Activated gamma-delta T cell (primary cell): Measurements from ENCODE around the gene GDPD3.

ENCODE experiments used
- DNase-seq: peaks from one replicate; lab custom pipeline; 2025; lab: John Stamatoyannopoulos, UW

Gene GDPD3

DNA sequence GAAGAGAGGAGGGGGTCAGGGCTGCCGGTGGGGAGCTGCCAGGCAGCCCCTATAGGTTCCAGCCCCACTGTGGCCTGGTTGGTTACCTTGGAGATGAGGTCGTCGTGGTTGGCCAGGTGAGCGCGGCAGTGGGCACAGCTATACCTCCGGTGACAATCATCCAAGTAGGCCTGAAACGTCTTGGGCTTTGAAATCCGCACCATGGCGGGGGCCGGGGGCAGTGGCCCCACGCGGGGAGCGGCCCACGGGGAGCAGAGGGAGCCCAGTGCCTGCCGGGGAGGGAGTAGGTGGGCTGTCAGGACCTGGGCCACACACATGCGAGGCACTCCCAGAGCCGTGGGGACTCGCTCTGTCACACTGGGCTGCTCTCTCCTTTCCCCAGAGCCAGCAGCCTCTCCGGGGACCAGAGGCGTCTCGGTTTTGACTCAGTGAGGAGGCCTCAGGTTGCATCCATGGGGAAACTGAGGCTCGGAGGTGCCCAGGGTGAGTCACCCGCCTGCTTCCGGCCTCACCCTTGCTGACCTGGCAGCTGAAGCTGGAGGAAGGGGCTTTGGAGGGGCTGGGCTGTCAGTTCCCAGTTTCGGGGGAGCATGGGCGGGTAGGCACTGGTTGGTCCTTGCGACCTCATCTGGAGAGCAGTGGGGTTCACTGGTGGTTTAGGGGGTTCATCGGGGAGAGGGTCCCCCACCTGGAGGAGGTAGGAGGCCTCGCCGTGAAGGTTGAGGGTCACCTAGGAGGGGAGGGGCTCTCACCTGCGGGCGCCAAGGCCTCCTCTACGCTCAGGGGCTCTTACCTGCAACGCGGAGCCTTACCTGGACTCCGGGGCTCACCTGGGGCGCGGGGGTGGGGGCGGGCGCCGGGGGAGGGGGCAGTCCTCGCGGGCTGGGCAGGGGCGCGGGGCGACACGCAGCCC is 17.9 kb downstream of the GDPD3 start:
- no peak for DNase-seq

DNA sequence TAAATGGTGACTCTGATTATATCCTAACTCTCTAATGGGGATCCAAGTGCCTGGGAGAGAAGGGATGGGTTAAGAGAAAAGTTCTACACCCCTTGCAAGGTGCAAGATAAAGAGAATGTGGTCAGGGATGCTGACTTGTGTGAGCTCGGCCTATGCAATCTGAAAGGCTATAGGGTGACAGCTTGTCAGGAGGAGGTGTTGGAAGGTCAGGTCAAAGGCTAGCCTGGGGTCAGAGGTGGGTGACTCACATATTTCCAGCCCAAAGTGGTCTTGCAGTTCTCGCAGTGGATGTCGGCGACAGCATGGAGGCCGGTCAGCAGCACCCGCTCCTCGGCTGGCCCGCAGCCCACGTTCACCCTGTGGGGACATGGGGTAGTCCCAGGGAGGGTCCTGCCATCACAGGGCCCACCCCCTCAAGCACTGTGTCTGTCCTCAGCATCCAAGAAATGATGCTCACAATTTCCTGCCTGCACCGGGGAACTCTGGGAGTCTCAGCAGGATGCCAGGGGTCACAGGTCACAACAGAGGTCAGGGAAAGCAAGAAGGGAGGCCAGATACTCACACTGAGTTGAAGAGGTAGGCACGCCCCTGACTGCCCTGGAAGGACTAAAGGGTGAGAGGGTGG is 18.7 kb downstream of the GDPD3 start:
- DNase-seq = no peak

DNA sequence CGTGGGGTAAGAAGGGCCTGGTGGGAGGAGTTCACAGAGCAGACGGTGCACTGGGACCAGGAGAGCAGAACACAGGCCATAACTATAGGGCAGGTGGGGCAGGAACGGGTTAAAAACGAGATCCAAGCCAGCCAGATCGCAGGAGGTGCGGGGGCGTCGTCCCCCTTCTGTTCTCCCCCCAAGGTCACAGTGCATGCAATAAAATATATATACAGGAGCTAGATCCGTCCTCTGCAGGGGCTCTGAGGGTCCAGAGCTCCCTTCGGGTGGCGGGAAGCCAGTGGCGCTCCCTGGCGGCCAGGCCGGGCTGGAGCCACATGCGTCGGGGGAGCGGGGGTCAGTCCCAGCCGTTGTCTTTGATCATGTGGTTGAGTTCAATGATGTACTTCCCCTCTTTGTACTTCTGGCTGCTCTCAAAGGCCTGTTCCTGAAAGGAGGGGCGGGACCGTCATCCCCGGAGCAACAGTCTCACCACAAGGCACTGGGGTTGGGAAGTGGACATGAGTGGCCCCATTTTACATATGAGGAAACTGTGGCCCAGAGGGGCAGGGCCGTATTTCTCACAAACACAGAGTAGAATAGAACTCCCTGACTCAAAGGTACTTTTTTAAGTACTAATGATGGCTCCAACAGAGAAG is 20.8 kb downstream of the GDPD3 start:
- DNase-seq = peak; percentile 42

DNA sequence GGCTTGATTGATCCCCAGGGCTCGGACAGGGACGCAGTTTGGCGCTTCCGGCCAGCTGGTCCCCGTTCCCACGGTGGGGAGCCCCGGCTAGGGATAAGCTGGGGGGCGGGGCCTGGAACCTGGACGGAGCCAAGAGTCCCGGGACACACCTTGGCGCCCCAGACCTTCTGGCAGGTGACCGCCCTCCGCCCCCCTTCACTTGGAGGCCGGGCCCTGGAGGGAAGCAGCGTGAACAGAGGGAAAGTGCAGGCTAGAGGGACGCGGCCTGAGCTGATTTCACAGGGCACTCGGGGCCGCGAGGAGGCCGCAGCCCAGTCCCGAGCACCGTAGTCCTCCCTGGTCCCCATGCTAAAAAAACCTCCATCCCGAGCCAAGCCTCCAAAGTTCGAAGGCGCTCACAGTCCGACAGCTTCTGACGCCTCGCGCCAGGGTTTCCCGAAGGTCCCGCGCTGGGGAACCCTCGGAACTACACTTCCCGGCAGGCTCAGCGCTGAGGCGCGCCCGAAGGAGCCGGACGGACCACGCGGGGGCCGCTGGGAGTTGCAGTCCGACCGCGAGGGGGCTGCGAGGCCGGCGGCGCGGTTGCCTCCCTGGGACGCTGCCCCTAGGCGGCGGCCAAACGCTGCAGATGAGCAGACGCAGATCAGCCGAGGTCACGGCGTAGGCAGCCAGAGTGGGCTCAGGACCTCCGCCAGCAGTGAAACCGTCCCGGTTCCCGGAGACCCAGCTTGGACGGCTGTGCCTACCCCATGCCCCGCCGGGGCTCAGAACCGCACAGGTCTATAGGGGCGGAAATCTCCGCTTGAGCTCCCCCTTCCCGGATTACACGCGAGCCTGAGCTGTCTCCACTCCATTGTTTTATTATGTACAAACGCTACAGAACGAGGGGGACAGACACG is 21.6 kb downstream of the GDPD3 start, which contains the start of gene TBX6:
Gene TBX6 (minus strand): TSS at position 451 of the 899 bp plus-strand sequence. CDS start 731 bp downstream, outside the sequence.
- DNase-seq = peak; percentile 86

DNA sequence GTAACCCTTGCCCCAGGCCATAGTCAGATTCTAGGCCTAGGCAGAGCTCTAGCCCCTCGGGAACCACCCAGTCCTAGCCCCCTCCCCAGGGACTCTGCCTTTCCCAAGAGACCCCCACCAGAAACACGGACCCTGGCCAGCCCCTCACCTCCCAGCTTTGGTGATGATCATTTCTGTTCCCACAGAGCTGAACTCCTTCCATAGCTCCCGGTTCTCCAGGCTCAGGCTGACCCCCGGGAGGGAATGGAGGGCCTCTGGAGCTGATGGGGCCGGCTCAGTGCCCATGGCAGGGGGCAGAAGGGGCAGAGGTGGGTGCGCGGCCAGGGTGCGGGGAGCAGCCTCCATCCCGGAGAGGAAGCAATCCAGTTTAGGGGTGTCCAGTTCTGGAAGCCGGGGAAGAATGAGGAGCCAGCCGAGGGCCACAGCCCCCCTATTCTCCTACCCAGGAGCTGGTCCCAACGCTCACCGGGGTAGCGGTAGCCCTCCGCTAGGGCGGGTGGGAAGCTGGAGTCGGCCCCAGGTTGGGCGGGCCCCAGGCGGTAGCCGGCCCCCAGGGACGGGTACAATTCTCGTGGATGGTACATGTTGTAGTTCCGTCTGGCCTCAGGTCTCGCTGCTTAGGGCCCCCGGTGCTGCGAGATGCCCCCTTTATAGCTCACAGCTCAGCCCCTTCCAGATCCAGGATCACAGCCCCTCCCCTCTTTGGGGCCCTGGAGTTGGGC is 22.6 kb downstream of the GDPD3 start:
- no peak for DNase-seq

DNA sequence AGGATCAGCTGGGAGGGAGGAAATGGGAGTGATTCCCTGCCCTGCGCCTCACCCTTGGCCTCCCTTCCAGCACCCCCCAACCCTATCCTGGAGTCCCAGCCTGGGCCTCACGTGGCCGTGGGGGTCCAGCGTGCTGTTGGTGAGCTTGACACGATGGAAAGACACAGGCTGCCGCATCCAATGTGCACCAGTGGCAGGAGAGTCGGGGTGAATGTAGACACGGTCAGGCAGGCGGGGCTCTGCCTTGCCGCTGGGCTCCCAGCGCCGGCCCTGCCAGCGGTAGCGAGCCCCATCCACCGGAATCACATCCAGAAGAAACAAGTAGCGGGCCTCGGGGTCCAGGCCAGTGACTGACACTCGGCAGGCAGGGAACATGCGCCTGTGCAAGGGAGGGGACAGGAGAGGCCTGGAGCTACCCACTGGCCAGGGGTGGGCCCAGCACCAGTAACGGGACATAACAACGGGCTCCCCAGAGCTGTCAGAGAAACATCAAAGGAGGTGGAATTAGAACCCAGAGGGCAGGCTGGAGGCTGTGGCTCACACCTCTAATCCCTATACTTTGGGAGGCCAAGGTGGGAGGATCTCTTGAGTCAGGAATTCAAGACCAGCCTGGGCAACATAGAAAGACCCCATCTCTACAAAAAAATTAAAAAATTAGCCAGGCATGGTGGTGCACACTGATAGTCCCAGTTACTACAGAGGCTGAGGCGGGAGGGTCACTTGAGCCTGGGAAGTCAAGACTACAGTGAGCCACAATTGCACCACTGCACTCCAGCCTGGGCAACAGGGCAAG is 24.3 kb downstream of the GDPD3 start:
- no peak for DNase-seq

DNA sequence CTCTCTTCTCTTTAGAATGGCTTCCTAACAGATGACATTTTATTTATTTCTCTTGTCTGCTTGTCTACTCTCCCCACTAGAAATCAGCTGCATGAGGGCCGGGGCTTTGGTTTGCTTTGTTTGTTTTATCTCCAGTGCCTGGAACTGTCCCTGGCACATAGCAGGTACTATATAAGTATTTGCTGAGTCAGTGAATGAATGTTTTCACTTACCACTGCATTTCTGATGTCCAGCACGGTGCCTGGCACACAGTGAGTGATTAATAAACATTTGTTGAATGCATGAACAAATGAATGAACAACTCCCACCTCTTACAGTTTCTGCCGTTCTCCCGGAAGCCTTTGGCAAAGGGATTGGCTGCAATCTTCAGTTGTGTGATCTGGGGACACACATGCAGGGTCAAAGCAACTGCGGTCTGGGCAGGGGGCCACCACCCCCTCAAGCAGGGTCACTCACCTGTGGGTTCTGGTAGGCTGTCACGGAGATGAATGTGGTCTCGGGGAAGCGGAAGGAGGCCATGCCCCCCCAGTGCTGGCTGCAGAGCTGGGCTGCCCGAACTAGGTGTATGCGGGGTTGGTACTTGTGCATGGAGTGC is 25.0 kb downstream of the GDPD3 start:
- DNase-seq = no peak

DNA sequence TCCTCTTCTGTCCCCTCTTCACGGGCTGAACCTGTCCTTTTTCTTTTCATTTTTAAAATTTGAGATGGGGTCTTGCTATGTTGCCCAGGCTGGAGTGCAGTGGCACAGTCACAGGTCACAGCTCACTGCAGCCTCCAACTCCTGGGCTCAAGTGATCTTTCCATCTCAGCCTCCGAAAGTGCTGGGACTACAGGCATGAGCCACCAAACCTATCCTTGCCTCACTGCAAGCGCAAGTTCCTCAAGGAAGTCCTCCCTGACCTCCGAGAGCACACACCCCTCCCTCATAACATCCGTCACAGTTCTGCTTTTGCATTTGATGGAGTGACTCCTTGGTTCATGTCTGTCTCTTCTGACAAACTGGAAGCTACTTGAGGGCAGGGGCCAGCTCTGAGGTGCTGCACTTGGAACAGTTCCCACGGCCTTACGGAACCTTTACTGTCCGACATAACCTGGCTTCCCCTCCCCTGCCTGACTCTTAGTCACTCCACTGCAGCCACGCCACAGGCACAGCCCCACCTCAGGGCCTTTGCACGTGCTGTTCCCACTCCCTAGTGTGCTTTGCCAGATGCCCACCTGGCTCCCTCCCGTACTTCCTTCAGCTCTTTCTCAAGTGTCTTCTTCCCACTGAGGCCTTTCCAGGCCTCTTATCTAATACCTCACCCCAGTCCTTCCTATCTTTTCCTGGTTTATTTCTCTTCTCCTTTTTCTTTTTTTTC is 26.0 kb downstream of the GDPD3 start:
- no peak for DNase-seq

DNA sequence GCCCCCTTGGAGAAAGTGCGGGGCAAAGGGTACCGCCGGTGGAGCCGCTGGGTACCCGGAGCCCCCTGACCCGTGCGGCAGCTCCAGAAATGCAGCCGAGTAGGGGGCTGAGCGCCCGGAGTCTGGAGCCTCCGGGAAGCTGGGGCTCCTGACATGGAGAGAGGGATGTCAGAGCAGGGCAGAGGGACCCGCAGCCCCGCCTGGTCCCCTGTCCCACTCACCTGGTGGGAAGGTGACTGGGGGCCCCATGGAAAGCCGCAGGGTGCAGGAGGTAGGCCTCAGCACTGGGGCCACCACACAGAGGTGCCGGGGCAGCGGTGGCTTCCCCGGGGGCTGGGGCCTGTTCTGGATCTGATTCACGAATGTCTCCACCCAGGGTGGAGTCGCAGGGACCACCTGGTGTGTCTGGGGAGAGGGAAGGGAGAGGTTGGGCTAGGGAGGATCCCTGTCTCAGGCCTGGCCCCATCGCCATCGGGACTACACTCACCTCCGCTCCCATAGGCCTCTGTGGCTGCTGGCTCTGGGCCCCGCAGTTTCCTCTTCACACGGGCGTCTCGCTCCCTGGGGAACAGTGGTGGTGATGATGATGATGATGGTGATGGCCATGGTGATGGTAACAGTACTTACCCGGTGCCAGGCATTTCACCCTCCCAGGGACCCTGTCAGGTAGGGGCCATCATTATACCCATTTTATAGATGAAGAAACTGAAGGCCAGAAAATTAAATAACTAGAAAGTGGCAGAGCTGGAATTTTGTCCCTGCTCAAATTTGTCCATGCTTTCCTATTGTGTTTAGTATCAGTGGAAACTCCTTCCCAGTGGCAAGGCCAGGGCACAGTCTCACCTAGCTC is 26.8 kb downstream of the GDPD3 start:
- DNase-seq = no peak

DNA sequence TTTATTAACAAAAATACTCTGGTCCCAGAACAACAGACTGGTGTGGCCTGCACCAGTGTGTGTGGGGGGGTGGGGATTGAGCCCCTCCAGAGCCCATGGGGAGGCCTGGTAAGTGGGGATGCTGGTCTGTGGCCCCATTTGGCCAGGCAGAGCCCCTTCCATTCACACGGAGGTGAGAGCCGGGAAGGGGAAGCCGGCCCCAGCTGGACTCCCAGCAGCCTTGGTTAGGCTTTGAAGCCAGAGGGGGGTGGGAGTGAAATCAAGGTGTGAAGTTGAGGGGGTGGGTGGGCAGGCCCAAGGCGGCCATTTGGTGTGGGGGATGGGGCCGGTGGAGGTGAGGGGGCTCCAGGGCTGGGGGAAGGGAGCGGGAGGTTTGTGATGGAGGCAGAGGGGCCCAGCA is 27.5 kb downstream of the GDPD3 start:
- no peak for DNase-seq

DNA sequence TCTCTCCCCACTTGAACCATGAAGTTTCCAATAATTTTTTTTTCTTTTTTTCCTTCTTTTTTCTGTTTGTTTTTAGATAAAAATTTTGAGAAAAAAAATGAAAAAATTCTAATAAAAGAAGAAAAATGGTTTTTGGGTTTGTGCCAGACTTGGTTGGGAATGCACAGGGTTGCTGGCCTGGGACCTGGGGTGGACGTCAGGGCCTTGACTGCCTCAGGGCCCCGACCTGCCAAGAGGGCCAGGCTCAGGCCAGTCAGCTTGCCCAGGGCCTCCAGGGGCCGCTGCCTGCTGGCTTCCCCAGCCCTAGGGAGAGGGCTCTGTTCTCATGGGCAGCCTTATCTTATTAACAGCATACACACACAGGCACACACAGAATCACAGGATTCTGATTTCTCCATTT is 28.1 kb downstream of the GDPD3 start:
- DNase-seq = no peak

DNA sequence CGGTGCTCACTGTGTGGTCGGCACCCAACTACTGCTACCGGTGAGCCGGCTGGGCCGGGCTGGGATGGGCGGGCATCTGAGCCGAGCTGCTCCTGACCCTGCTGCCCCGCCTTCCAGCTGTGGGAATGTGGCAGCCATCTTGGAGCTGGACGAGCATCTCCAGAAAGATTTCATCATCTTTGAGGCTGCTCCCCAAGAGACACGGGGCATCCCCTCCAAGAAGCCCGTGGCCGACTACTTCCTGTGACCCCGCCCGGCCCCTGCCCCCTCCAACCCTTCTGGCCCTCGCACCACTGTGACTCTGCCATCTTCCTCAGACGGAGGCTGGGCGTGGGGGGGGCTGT is 28.5 kb downstream of the GDPD3 start:
- no peak for DNase-seq

DNA sequence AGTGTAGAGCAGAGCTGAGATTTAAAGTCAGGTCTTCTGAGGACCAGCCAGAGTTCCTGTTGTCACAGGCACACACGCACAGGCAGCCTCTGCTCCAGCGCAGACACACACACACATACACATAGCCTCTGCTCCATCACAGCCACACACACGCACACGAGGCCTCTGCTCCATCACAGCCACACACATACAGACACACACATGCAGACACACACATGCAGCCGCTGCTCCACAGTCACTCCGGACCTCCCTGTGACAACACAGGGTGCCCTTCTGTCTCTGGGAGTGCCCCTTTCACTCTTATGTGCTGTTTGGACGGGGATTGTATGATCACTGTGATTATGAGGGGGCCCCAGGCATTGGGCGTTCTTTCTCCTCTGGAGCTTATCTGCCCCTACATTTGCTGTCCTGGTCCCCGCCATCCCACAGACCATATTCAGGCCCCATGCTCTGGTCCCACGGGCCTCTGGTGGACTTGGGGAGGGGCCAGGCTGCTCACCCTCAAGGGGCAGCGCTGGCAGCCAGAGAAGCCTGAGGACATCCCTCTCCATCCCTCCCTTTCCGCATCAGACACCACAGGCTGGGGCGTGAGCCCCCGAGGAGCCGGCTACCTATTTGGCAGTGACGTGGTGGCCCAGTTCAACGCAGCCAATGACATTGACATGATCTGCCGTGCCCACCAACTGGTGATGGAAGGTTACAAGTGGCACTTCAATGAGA is 29.1 kb downstream of the GDPD3 start:
- no peak for DNase-seq

DNA sequence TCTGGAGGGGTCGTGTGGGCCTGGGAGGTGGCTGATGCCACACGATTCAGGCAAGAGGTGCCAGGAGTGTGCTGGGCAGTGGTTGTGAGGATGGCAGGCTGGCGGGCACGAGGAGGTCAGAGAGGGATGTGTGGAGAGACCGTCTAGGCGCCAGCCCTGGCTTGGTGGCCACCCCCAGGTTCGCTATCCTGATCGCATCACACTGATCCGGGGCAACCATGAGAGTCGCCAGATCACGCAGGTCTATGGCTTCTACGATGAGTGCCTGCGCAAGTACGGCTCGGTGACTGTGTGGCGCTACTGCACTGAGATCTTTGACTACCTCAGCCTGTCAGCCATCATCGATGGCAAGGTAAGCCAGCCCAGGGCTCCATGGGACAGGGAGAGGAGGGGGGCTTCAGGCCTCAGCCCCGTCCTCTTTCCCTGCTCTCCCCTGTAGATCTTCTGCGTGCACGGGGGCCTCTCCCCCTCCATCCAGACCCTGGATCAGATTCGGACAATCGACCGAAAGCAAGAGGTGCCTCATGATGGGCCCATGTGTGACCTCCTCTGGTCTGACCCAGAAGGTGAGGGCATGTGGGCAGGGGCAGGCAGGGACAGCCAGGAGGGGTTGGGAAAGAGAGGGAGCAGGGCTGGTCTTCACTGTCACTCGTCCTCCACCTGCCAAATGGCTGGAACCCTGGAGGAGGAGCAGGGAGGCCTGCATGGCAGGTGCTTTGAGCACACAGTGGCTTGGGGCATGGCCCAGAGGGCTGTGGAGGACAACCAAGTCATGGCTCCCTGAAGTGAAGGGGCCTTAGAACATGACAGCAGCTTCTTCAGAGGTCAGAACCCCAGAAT is 29.9 kb downstream of the GDPD3 start:
- DNase-seq = no peak

DNA sequence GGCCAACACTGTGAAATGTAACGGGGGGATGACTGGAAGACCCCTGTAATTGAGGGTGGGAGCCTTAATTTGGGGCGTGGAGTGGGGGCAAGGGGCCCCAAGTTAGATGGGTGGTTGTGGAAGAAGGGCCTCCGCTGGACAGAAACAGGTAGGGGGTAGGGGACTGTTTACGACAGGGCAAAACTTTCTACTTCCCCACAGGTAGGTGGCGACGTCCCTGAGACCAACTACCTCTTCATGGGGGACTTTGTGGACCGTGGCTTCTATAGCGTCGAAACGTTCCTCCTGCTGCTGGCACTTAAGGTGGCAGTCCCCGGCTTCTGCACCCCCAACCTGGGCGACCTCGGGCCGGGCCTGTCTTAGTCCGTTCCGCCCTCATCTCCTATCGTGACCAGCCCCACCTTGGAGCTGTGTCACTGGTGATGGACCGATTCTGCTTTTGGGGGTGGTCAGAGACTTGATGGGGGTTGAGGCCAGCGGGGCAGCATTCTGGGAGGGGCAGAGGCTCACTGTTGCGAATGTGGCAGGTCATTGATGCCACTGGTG is 30.7 kb downstream of the GDPD3 start:
- no peak for DNase-seq

DNA sequence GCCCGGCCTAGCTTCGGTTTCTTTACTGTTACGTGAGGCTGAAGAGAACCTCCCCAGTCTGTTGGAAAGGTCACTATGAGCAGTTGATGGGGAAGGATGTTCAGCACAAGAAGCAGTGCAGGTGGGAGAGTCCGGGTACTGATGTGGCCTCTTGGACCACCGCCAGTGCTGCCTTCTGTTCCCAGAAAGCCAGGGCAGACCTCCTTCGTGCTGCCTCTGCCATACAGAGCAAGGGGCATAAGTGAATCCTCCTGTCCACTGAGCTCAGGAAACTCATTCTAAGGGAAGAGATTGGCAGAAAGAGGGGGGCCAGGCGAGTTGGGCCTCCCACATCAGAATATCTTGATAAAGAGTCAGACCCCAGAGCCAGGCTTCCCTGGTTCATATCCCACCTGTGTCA is 33.9 kb downstream of the GDPD3 start:
- no peak for DNase-seq
